ENCODE results near the gene COA6. TPM values are rescaled to one million over a fixed set of nuclear protein-coding genes. Genes with fewer than 3 reads are reported as not detected.
"Not testable (repeated sequence)": the region's sequence is repeated elsewhere in the genome, so short reads cannot be mapped to it uniquely, and the experiment has no call there.

The COA6 gene
- total RNA-seq, 2 donors from 2014 or later = 23.1 to 36.4 TPM

GRCh38 chr1:234398849-234399381 is 25.7 kb downstream of the COA6 start:
- no peak for TF ChIP-seq CTCF (IDR thresholded peaks at IDR 0.05)
- H3K4me1 ChIP-seq = no peaks in the 10 kb centered on the region
- H3K36me3 ChIP-seq = no peaks in the 10 kb centered on the region
- no peak overlapping the region for H3K27ac ChIP-seq
- no peak overlapping the region for H3K4me3 ChIP-seq
- H3K27me3 ChIP-seq = no peaks in the 10 kb centered on the region
- H3K9me3 ChIP-seq = no peaks in the 10 kb centered on the region
- no peak for DNase-seq (ENCODE audit: low spot score)

- H3K27me3 ChIP-seq, H3K27ac ChIP-seq: not testable (repeated sequence)
Measured at GRCh38 chr1:234399515-234399914, 26.3 kb downstream of the COA6 start.

GRCh38 chr1:234400773-234401172 is 27.5 kb downstream of the COA6 start:
- no peak overlapping the region for H3K4me3 ChIP-seq
- DNase-seq (ENCODE audit: low spot score) = no peak
- H3K36me3 ChIP-seq = no peaks in the 10 kb centered on the region
- no peaks in the 10 kb centered on the region for H3K27me3 ChIP-seq
- no peaks in the 10 kb centered on the region for H3K9me3 ChIP-seq
- no peak for TF ChIP-seq CTCF (IDR thresholded peaks at IDR 0.05)
- H3K4me1 ChIP-seq = no peaks in the 10 kb centered on the region
- no peak overlapping the region for H3K27ac ChIP-seq

More at GRCh38 chr1:234399515-234399914, 26.3 kb downstream of the COA6 start:
- not testable (repeated sequence) for DNase-seq (ENCODE audit: low spot score); H3K4me3 ChIP-seq; H3K36me3 ChIP-seq; H3K4me1 ChIP-seq; H3K9me3 ChIP-seq

GRCh38 chr1:234401658-234402057 is 28.4 kb downstream of the COA6 start:
- Histone ChIP-seq H3K27ac (no peak overlapping the region), H3K4me1 (no peaks in the 10 kb centered on the region), H3K9me3 (no peaks in the 10 kb centered on the region), H3K36me3 (no peaks in the 10 kb centered on the region), H3K4me3 (no peak overlapping the region), H3K27me3 (no peaks in the 10 kb centered on the region)
- DNase-seq (ENCODE audit: low spot score) = no peak
- no peak for TF ChIP-seq CTCF (IDR thresholded peaks at IDR 0.05)

GRCh38 chr1:234402939-234403338 is 29.7 kb downstream of the COA6 start:
- no peaks in the 10 kb centered on the region for H3K27me3 ChIP-seq
- H3K36me3 ChIP-seq = no peaks in the 10 kb centered on the region
- no peak for TF ChIP-seq CTCF (IDR thresholded peaks at IDR 0.05)
- H3K9me3 ChIP-seq = no peaks in the 10 kb centered on the region
- H3K27ac ChIP-seq = no peak overlapping the region
- no peaks in the 10 kb centered on the region for H3K4me1 ChIP-seq
- no peak overlapping the region for H3K4me3 ChIP-seq
- no peak for DNase-seq (ENCODE audit: low spot score)

- no peak for TF ChIP-seq CTCF (IDR thresholded peaks at IDR 0.05)
- Histone ChIP-seq H3K9me3 (no peaks in the 10 kb centered on the region), H3K4me1 (no peaks in the 10 kb centered on the region), H3K27ac (no peak overlapping the region), H3K4me3 (no peak overlapping the region), H3K36me3 (no peaks in the 10 kb centered on the region), H3K27me3 (no peaks in the 10 kb centered on the region)
- DNase-seq (ENCODE audit: low spot score) = no peak
Measured at GRCh38 chr1:234405676-234406075, 32.4 kb downstream of the COA6 start.

All from right atrium auricular region (tissue), 2 donors.